Measurements from ENCODE around the gene TBC1D22B.

- TF ChIP-seq CTCF (IDR thresholded peaks at IDR 0.05; ENCODE audit: low read depth, low read length, poor library complexity, severe bottlenecking) (no peak), EZH2phosphoT487 (IDR thresholded peaks at IDR 0.05; ENCODE audit: borderline replicate concordance, low read length) (no peak)
These were observed 27.2 kb downstream of the TBC1D22B start for GRCh38 chr6:37284781-37285180.

Data from DOHH2 (cell line).